Testis (tissue), 3 donors: Measurements from ENCODE around the gene PAPOLA. TPM values are rescaled to one million over a fixed set of nuclear protein-coding genes. Genes with fewer than 3 reads are reported as not detected.
"Not testable (repeated sequence)": the region's sequence is repeated elsewhere in the genome, so short reads cannot be mapped to it uniquely, and the experiment has no call there.

ENCODE experiments used
- DNase-seq: peaks from one replicate; pipeline ENCODE4 v3.0.0-alpha.2; 2019
- H3K27ac ChIP-seq, 2 donors: fragments of 200-600 bp; sonication (generic); one replicate each; pipeline ENCODE4 v1.5.1; 2019
- H3K27me3 ChIP-seq: fragments of 200-600 bp; sonication (generic); one replicate; pipeline ENCODE4 v1.5.1; 2019
- H3K36me3 ChIP-seq: fragments of 200-600 bp; sonication (generic); one replicate; pipeline ENCODE4 v1.5.1; 2017; ENCODE audit warnings: low read depth; ENCODE audit errors: missing control alignments
- H3K4me1 ChIP-seq: fragments of 200-600 bp; sonication (generic); one replicate; pipeline ENCODE4 v1.5.1; 2019
- H3K4me3 ChIP-seq, 2 donors: fragments of 200-600 bp; sonication (generic); one replicate each; pipeline ENCODE4 v1.5.1; 2017 to 2019
- H3K9me3 ChIP-seq: fragments of 200-600 bp; sonication (generic); one replicate; pipeline ENCODE4 v1.5.1; 2017
- CTCF ChIP-seq, 3 experiments: fragments of 450-650 bp in 2 of 3; fragments of 200-600 bp in 1 of 3; sonication (generic) in 1 of 3; IDR thresholded peaks; one replicate each; pipeline ENCODE4 v1.5.1; 2016 to 2019; ENCODE audit warnings: antibody characterized with exemption in 3 of 3, mild to moderate bottlenecking in 2 of 3, moderate library complexity in 1 of 3
- POLR2A ChIP-seq: fragments of 450-650 bp; IDR thresholded peaks from one replicate; pipeline ENCODE4 v1.6.1; 2017; ENCODE audit warnings: antibody characterized with exemption, mild to moderate bottlenecking, moderate library complexity
- WGBS, 2 donors: methylation state at CpG; one replicate each; pipeline ENCODE4 v1.1.5; 2018; 5-methylcytosine and 5-hydroxymethylcytosine counted together
- intact Hi-C: fragments of 100-400 bp; cut with DNase I; formaldehyde crosslinking; loops from one replicate; pipeline ENCODE4 v1.15.1; 2023; ENCODE audit warnings: low total_unique reads
- polyA plus RNA-seq: library from polyadenylated mRNA; stranded (reverse); fragments of 350-450 nt; fragmentation: Illumina TruSeq; extraction: RNeasy Lipid Tissue Mini Kit (QIAGEN cat#74804); gene quantifications from one replicate; pipeline ENCODE4 v1.2.3, GENCODE V29; 2014; ENCODE audit warnings: low read depth, low replicate concordance; ENCODE audit not compliant: insufficient read depth
- total RNA-seq, 2 donors: library from RNA; depleted of rRNA; stranded (reverse); fragments of >200 nt; gene quantifications; one replicate each; pipeline ENCODE4 v1.2.3, GENCODE V29; 2016

Gene PAPOLA
- total and polyA plus RNA-seq, 3 donors from 2014 or later: 166 to 255 (median 194) TPM

- WGBS, 2 donors: 80 to 83% methylated on average over 3 of the region's 3 CpGs
- Histone ChIP-seq H3K27me3 (no peaks in the 10 kb centered on the region), H3K36me3 (no peaks in the 10 kb centered on the region), H3K27ac (no peak overlapping the region), H3K4me3 (no peak overlapping the region), H3K4me1 (peaks cover 6% of the 10 kb centered on the region), H3K9me3 (no peaks in the 10 kb centered on the region)
- no peak for TF ChIP-seq POLR2A
- TF ChIP-seq CTCF (IDR thresholded peaks at IDR 0.05): no peak
- intact Hi-C loops: no loop called here
- no peak for DNase-seq
Measured at GRCh38 chr14:96497586-96497985, 4.6 kb upstream of the PAPOLA start.

GRCh38 chr14:96501217-96501739 lies 904 bp upstream of the PAPOLA start:
- H3K36me3 ChIP-seq: no peaks in the 10 kb centered on the region
- H3K4me1 ChIP-seq: peaks cover 29% of the 10 kb centered on the region
- no peaks in the 10 kb centered on the region for H3K9me3 ChIP-seq
- no peak for TF ChIP-seq POLR2A
- TF ChIP-seq CTCF (IDR thresholded peaks at IDR 0.05): no peak
- intact Hi-C loops: no loop called here
- WGBS, 2 donors: 12 to 13% methylated on average over 15 of the region's 15 CpGs
- H3K4me3 ChIP-seq: peak overlapping the region; percentile 98 to 99
- H3K27ac ChIP-seq: peak overlapping the region; percentile 100
- DNase-seq: peak; percentile 22
- no peaks in the 10 kb centered on the region for H3K27me3 ChIP-seq

- TF ChIP-seq CTCF (IDR thresholded peaks at IDR 0.05) (no peak), POLR2A (no peak)
- WGBS, 2 donors: 0 to 1% methylated on average over 37 to 47 of the region's 47 CpGs
- peak overlapping the region; percentile 100 for H3K27ac ChIP-seq
- peaks cover 29% of the 10 kb centered on the region for H3K4me1 ChIP-seq
- intact Hi-C loops: no loop called here
- no peaks in the 10 kb centered on the region for H3K36me3 ChIP-seq
- H3K4me3 ChIP-seq: peak overlapping the region; percentile 98 to 99
- H3K9me3 ChIP-seq: no peaks in the 10 kb centered on the region
- DNase-seq: peak; percentile 62
- H3K27me3 ChIP-seq: no peaks in the 10 kb centered on the region
Measured at GRCh38 chr14:96502621-96503305, 581 bp downstream of the PAPOLA start.

GRCh38 chr14:96503306-96503679 lies 1.1 kb downstream of the PAPOLA start:
- intact Hi-C loops: no loop called here
- H3K4me3 ChIP-seq: peak overlapping the region; percentile 98 to 99
- no peaks in the 10 kb centered on the region for H3K36me3 ChIP-seq
- 7 to 8% methylated on average over 5 of the region's 5 CpGs for WGBS, 2 donors
- H3K9me3 ChIP-seq: no peaks in the 10 kb centered on the region
- no peak for DNase-seq
- peak overlapping the region; percentile 100 for H3K27ac ChIP-seq
- TF ChIP-seq CTCF (IDR thresholded peaks at IDR 0.05) (no peak), POLR2A (no peak)
- H3K27me3 ChIP-seq: no peaks in the 10 kb centered on the region
- peaks cover 29% of the 10 kb centered on the region for H3K4me1 ChIP-seq

GRCh38 chr14:96504353-96504752 lies 2.2 kb downstream of the PAPOLA start:
- DNase-seq, H3K9me3 ChIP-seq, H3K4me3 ChIP-seq, intact Hi-C loops, H3K36me3 ChIP-seq, H3K27me3 ChIP-seq: not testable (repeated sequence)
- 63 to 67% methylated on average over 12 of the region's 12 CpGs for WGBS, 2 donors
- Histone ChIP-seq H3K27ac (peak overlapping the region in 1 of 2 donors; percentile 100), H3K4me1 (peaks cover 29% of the 10 kb centered on the region)
